DMS53 treated with DMSO at 0.1 percent for 48 hours (cell line): ENCODE measurements around the gene SPDYE6.
A peak's percentile ranks its signal among the peaks of the same experiment; 100 is the strongest.
"Not testable (repeated sequence)": the region's sequence is repeated elsewhere in the genome, so short reads cannot be mapped to it uniquely, and the experiment has no call there.

Experiments
- DNase-seq: peaks from one replicate; lab custom pipeline; 2025; ENCODE audit not compliant: unreplicated experiment; lab: John Stamatoyannopoulos, UW

SPDYE6 gene, protein sequence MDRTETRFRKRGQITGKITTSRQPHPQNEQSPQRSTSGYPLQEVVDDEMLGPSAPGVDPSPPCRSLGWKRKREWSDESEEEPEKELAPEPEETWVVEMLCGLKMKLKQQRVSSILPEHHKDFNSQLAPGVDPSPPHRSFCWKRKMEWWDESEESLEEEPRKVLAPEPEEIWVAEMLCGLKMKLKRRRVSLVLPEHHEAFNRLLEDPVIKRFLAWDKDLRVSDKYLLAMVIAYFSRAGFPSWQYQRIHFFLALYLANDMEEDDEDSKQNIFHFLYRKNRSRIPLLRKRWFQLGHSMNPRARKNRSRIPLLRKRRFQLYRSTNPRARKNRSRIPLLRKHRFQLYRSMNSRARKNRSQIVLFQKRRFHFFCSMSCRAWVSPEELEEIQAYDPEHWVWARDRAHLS

DNA sequence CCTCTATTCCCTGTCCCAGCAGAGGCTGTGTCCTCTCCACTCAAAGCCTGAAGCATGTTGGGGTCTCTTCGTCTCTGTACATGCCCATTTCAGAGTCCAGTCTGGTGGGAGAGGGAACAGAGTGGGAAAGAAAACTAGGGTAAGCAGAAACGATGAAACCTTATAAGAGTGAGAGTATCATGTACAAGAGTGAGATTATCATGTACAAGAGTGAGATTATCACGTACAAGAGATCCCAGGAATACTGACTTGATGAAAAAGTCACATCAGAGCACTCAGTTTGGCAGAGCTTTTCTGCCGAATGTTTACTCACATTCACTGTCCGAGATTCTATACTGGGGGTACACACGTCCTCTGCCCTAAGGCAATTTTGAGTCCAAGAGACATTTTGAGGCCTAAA, at the start of gene SPDYE6:
TSS of gene SPDYE6 (minus strand) at position 101 of the 400 bp plus-strand sequence. CDS start 421 bp downstream, outside the sequence.
- not testable (repeated sequence) for DNase-seq

DNA sequence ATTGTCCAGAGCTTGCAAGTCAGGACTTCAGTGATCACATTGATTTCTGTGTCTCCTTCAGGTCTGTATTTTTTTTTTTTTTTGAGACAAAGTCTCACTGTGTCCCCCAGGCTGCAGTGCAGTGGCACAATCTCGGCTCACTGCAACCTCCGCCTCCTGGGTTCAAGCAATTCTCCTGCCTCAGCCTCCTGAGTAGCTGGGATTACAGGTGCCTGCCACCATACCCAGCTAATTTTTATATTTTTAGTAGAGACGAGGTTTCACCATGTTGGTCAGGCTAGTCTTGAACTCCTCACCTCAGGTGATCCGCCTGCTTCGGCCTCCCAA, 48.6 kb upstream of the SPDYE6 start:
- DNase-seq = not testable (repeated sequence)

DNA sequence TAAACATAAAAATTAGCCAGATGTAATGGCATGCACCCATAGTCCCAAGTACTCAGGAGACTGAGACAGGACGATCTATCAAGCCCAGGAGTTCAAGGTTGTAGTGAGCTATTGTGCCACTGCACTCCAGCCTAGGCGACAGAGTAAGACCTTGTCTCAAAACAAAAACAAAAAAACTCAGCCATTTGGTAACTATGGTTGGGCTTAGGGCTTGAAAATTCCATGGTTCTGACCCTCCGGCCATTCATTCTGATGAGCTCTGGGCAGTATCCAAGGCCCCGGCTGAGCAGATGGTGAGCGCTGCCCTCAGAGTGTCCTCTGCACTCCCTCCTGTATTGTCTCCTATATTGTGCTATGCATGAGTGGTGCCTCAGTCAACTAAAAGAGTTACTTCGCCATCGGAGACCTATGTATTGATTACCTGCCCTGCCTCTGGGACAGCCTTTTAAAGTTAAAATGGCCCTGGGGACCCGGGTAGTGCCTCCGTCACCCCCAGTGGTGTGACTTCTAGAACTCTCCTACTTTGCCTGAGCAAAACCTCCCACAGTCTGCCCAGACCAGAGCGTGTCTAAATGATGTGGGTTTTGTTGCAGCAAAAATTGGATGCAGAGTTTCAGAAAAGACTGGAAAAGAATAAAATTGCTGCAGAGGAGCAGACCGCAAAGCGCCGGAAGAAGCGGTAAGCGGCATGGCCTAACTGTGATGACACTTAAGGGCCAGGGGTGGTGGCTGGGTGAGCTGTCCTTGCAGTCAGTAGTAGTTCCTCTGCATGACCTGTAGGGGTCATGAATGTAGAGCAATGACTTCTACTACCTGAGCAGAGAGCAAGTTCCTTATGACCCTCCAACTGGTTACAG, 48.0 kb upstream of the SPDYE6 start:
- DNase-seq = peak; percentile 87

DNA sequence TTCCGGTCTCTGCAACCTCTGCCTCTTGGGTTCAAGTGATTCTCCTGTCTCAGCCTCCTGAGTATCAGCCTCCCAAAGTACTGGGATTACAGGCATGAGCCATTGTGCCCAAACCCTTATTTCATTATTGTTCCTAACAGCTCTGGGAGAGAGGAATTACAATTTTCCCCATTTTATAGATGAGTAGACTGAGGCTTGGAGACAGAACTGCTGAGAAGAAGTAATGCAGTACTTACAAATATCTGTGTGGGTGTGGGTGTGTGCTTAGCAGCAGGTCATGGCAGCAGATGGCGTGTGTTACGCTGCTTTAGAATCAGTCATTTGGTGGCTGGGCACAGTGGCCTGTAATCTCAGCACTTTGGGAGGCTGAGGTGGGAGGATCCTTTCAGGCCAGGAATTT, 47.3 kb upstream of the SPDYE6 start:
- no peak for DNase-seq

DNA sequence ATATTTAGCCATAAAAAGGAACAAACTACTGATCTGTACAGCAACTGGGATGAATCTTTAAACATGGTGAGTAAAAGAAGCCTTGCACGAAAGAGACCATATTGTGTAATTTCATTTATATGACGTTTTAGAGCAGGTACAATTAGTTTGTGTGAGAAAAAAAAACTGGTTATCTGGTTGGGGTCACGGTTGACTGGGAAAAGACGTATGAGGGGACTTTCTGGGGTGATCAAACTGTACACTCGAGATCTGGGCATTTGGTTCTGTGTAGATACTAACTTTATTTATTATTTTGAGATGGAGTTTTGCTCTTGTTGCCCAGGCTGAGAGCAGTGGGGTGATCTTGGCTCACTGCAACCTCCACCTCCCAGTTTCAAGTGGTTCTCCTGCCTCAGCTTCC, 44.1 kb upstream of the SPDYE6 start:
- no peak for DNase-seq

DNA sequence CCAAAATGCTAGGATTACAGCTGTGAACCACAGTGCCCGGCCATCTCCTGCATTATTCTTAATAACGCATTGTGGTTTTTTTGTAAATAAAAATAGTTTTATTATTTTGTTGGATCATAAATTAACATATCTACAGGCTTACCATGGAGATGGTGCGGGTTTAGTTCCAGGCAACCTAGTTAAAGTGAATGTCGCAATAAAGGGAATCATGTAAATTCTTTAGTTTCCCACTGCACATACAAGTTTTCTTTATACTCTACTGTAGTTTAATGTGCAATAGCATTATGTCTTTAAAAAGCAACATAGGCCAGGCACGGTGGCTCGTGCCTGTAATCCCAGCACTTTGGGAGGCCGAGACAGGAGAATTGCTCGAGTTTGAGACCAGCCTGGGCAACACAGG, 42.3 kb upstream of the SPDYE6 start:
- DNase-seq = no peak

DNA sequence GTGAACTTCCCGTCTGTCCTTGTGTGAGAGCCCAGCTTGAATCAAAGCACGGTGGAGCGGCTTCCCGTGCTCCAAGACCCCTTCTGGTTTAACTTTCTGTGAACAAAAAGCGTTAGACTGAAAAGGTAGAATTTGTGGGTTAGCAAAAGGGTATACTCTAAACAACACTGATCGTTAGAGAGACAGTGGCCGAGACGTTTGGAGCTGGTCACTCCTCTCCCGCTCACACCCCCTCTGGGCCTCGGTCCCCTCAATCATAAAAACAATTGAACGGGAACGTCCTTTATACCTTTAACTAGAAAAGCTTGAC, 40.4 kb upstream of the SPDYE6 start:
- DNase-seq = no peak

DNA sequence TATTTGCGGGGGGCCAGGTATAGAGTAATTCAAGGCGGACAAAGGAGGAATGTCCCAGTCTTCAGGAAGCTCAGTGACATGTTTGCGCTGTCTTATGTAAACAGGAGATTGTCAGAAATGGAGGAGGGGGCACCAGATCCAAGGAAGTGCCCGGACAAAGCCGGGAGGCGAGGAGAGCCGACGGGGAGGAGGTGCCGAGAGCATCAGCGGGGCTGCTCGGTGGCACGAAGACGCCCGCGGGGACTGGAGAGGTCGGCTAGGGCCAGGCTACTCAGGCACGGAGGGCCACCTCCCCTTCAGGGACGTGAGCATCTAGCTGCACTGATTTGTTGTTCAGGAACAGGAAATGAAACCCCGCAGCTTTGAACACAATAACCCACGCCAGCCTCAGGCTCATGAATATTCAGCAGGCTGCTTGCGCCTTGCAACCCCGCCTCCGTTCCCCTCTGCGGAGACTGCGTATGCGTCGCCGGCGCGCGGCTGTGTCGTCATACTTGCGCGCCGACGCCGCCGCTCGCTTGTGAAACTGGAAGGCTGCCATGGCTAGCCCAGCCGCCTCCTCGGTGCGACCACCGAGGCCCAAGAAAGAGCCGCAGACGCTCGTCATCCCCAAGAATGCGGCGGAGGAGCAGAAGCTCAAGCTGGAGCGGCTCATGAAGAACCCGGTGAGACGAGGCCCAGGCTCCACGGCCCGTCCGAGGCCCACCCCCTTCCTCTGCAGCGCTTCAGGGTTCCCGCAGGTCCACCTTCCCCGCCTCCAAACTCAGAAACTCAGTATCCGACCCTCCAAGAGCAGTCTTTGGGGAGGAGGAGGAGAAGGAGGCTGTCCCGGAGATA, 39.8 kb upstream of the SPDYE6 start, which contains the start of gene PRKRIP1:
TSS of gene PRKRIP1 (plus strand) at position 491 of the 837 bp plus-strand sequence. CDS start at position 540, 49 bp downstream.
- peak; percentile 90 for DNase-seq

DNA sequence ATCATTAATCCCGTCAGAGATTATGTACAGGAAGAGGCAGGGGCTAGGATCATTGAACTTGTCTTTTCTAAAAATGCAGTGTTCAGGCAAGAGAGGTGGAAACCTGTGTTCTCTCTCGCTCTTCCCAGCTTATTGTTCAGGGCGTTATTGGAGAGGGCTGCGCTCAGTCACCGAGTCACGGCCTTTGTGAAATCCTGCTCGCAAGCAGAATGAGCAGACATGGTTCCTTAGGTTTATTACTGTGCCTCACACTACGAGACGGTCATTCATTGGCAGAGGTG, 39.3 kb upstream of the SPDYE6 start:
- peak; percentile 63 for DNase-seq

DNA sequence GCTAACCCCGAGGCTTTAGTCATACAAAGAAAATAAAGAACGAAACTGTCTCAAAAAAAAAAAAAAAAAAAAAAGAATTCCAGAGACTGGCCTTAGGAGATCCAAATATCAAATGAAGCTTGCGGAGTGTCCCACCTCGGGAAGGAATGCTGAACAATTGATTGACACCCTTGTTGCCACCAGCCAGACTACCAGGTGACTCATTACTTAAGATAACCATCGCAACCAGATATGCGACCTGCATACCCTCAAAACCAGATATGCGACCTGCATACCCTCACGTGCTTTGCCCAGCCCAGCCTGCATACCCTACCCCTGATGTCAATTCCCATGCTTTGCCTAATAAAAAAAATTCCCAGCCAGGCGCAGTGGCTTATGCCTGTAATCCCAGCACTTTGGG, 37.2 kb upstream of the SPDYE6 start:
- DNase-seq = no peak

DNA sequence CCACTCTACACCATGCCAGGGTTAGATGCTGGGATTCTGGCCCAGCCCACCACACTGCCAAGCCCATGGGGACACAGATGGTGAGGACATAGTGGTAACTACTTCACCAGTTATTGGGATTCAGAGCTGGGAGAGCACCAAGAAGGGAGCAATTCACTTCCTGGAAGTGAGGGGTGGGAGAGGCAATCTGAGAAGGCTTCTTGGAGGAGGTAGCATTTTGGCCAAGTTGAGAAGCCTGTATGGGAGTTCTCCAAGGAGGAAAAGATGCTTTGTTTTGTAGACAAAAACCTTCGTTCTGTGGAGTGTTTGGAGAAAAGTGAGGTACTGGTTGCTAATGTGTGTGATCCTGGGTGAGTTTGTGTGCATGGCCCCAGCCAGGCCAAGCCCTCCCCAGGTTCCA, 36.1 kb upstream of the SPDYE6 start:
- DNase-seq = no peak

DNA sequence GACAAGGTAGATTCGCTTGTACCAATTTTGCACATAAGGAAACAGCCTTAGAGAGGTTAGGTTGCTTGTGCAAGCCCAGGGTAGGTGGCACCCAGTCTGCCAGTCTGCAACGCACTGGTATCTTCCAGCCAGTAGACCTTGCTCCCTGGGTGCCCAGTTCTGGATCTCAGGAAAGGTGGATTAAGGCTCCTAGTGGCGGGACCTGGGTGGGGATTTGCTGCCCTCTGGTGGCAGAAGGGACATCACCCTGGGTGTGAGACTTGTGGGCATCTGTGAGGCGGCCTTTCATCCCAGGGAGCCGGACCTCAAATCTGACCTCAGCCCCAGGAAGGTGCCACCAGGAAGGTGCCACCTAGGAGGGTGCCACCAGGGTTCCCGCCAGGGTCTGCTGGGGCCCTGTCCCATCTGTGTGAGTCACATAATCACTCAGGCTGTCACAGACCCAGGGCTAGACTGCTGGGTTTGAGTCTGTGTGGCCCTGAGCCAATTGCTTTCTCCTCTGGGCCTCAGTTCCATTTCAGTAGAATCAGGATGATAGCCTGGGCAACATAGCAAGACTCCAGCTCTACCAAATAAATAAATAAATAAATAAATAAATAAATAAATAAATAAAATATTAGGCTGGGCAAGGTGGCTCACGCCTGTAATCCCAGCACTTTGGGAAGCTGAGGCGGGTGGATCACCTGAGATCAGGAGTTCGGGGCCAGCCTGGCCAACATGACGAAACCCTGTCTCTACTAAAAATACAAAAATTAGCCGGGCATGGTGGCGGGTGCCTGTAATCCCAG, 34.6 kb upstream of the SPDYE6 start:
- DNase-seq = peak; percentile 87

DNA sequence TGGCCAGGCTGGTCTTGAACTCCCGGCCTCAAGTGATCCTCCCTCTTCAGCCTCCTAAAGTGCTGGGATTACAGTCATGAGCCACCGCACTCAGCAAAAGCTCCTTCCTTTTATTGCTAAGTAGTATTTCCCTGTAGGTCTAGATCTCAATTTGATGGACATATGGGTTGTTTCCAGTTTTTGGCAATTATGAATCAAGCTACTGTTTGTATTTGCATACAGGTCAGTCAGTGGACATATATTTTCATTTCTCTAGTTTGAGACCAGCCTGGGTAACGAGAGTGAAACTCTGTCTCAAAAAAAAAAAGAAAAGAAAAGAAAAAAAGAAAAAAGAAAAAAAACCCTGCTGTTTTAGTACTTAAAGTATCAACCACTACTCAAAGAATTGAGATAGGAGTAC, 33.6 kb upstream of the SPDYE6 start:
- no peak for DNase-seq

DNA sequence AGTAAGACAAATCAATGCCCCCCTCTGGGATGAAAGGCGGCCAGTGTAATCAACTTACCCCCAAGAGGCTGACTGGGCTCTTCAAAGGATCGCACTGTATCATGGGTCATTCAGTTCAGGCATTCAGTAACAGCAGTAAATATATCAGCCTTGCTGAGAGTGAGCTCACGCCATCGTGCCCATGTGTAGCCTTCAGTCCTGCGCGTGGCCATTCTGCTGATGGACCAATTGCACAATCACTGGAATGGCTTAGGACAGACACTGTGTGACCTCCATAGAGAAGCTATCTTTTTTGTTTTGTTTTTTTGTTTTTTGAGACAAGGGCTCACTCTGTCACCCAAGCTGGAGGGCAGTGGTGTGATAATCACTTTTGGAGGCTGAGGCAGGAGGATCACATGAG, 30.8 kb upstream of the SPDYE6 start:
- DNase-seq = no peak

DNA sequence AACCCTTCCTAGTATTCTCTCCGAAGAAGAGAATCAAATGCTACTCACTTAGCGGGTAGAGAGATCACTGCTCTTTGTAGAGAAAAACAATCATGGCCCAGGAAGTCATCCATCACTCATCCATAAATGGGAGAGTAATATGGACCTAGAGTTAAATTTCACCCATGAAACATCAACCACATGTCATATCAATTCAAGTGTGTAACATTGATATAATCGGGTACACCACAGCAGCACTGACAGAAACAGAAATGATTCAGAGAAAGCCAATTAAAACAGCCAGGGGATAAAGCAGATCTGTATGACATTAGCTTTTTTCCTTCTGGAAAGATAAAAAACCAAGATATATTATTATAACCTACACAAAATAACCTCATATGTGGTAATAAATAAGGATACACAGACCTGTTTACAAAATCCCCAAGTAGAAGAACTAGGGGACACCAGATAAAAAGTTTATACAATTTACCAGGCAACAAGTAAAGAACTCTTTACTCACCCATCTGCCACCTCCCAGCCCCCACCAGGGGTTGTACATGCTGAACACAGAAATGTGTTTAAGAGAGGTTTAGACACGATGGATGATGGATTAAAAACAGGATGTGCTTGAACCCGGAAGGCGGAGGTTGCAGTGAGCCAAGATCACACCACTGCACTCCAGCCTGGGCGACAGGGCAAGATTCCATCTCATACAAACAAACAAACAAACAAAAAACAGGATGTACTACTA, 25.6 kb upstream of the SPDYE6 start:
- not testable (repeated sequence) for DNase-seq

DNA sequence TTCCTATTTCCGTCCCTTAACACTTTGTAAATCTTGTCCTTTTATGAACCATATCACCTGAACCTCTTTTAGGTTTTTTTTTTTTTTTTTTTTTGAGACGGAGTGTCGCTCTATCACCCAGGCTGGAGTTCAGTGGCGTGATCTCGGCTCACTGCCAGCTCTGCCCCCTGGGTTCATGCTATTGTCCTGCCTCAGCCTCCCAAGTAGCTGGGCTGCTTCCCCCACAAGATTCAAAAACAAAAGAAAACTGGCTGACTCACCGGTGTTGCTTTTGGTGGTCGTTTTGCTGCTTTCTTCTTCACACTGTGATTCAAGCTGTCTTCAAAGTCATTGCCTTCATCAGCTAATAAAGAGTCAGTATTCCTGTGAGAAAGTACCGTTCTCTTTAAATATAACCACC, 24.6 kb upstream of the SPDYE6 start:
- not testable (repeated sequence) for DNase-seq

DNA sequence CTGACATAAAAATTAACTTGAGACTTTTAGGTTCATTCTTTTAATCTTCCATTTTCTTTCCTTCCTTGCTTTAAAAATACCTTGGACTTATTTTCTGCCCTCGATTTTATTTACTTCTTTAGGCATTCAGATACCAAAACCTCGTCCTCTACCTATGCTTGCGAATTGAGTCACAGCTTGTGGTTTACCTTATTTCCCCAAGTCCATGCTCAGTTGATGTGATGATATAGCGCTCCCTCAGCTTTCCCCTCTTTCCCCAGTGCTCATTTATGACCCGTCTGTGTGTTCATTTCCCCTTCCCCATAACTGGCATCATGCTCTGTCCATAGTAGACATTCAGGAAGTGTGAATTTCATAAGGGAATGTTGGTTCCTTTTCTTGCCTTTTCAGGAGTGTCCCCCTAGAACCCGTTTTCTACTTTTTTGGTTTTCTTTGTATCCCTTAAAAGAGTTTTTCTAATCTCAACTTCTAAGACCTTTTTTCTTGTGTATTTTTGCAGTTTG, 20.8 kb upstream of the SPDYE6 start:
- no peak for DNase-seq

DNA sequence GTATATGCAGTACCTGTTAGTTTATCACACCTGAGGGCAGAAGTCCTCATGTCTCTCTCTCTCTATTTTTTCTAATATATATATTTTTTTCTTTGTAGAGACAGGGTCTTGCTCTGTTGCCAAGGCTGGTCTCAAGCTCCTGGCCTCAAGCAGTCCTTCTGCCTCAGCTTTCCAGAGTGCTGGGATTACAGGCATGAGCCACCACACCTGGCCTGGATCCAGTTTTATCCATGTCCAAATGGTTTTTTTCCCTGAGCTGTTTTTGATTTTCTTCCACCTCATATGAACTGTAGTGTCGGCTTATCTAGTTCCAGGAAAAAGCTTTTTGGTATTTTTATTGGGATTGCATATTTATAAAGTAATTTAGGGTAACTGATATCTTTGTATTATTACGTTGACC, 16.6 kb upstream of the SPDYE6 start:
- DNase-seq = not testable (repeated sequence)

DNA sequence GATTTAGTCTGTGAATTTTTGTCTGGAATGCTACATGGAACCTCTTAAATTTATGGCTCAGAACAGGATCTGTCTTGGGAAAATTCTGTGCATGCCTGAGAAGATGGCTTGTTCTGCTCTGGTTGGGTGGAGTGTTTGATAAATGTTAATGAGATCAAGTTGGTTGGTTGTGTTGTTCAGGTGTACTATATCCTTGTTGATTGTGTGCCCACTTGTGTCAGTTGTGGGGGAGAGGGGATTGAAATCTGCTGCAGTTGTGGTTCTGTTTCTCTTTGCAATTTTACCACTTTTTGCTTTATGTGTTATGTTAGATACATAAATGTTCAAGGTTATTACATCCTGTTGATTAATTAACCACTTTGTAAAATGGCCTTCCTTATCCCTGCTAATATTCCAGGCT, 13.8 kb upstream of the SPDYE6 start:
- not testable (repeated sequence) for DNase-seq

DNA sequence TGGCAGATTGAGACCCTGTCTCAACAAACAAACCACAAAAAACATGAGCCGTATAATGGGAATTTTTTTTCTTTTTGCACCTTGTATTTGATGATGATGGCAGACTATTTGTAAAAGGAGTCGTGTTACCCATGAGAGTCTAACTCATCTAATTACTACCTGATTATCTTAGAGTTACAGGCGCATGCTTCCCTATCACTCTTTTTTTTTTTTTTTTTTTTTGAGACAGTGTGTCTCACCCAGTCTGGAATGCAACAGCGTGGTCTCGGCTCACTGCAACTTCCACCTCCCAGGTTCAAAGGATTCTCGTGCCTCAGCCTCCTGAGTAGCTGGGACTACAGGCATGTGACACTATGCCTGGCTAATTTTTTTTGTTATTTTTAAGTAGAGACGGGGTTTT, 9.1 kb upstream of the SPDYE6 start:
- DNase-seq = not testable (repeated sequence)
